Neural cell (in vitro differentiated cells): Measurements from ENCODE around the gene RIC3. TPM values are rescaled to one million over a fixed set of nuclear protein-coding genes. Genes with fewer than 3 reads are reported as not detected.
"Not testable (repeated sequence)": the region's sequence is repeated elsewhere in the genome, so short reads cannot be mapped to it uniquely, and the experiment has no call there.

Source experiments
- H2AFZ ChIP-seq: fragments of 200-600, 300-800 bp; sonication (generic), shearing (Covaris generic); 2 replicates; pipeline ENCODE4 v1.6.0; 2014; ENCODE audit warnings: low read depth, mild to moderate bottlenecking, antibody characterized with exemption, low read length, moderate library complexity
- H3F3A ChIP-seq: fragments of 200-600 bp; shearing (Covaris generic); 2 replicates; pipeline ENCODE4 v1.6.1; 2016; ENCODE audit warnings: mild to moderate bottlenecking, moderate library complexity, mixed read lengths, antibody characterized with exemption, low read length; ENCODE audit not compliant: insufficient read depth, poor library complexity, severe bottlenecking
- H3K27ac ChIP-seq: fragments of 200-600, 300-800 bp; sonication (generic), shearing (Covaris generic); 2 replicates; pipeline ENCODE4 v1.5.1; 2014; ENCODE audit warnings: mild to moderate bottlenecking, low read length, moderate library complexity
- H3K27me3 ChIP-seq: fragments of 300-800, 200-600 bp; sonication (generic), shearing (Covaris generic); 2 replicates; pipeline ENCODE4 v1.6.0; 2014; ENCODE audit warnings: mild to moderate bottlenecking, low read depth, low read length, moderate library complexity; ENCODE audit not compliant: insufficient read depth
- H3K36me3 ChIP-seq: fragments of 300-800, 200-600 bp; sonication (generic), shearing (Covaris generic); 2 replicates; pipeline ENCODE4 v1.5.1; 2014; ENCODE audit warnings: mild to moderate bottlenecking, antibody characterized with exemption, low read length, moderate library complexity; ENCODE audit not compliant: insufficient read depth
- H3K4me2 ChIP-seq: fragments of 300-800, 200-600 bp; sonication (generic), shearing (Covaris generic); 2 replicates; pipeline ENCODE4 v1.6.0; 2014; ENCODE audit warnings: mild to moderate bottlenecking, low read length
- H3K4me3 ChIP-seq: fragments of 300-800, 200-600 bp; sonication (generic), shearing (Covaris generic); 2 replicates; pipeline ENCODE4 v1.5.1; 2014; ENCODE audit warnings: mild to moderate bottlenecking, low read length, moderate library complexity
- H3K79me2 ChIP-seq: fragments of 200-600 bp; shearing (Covaris generic); replicated peaks from 2 replicates; pipeline ENCODE4 v1.6.0; 2014; ENCODE audit warnings: mild to moderate bottlenecking, low read length, moderate library complexity; ENCODE audit not compliant: insufficient read depth
- H3K9ac ChIP-seq: fragments of 300-800, 200-600 bp; sonication (generic), shearing (Covaris generic); 2 replicates; pipeline ENCODE4 v1.6.1; 2016; ENCODE audit warnings: mild to moderate bottlenecking, low read length, mixed read lengths
- H3K9me2 ChIP-seq: fragments of 200-600 bp; shearing (Covaris generic); 2 replicates; pipeline ENCODE4 v1.6.1; 2016; ENCODE audit warnings: mild to moderate bottlenecking, low read length, mixed read lengths; ENCODE audit not compliant: insufficient read depth
- H3K9me3 ChIP-seq: fragments of 200-600, 300-800 bp; sonication (generic), shearing (Covaris generic); 2 replicates; pipeline ENCODE4 v1.6.1; 2016; ENCODE audit warnings: mild to moderate bottlenecking, mixed run types, low read length, moderate library complexity, mixed read lengths
- H4K20me1 ChIP-seq: fragments of 200-600 bp; shearing (Covaris generic); 2 replicates; pipeline ENCODE4 v1.6.1; 2016; ENCODE audit warnings: mild to moderate bottlenecking, mixed run types; ENCODE audit not compliant: insufficient read depth
- CTCF ChIP-seq: fragments of 450-650 bp; IDR thresholded peaks from 2 replicates; pipeline ENCODE4 v1.5.1; 2014; ENCODE audit warnings: antibody characterized with exemption, mild to moderate bottlenecking, moderate library complexity; ENCODE audit not compliant: poor library complexity, severe bottlenecking
- EP300 ChIP-seq: fragments of 450-650 bp; conservative IDR thresholded peaks from 2 replicates; pipeline ENCODE4 v1.6.1; 2014; ENCODE audit warnings: antibody characterized with exemption, mild to moderate bottlenecking, moderate library complexity; ENCODE audit not compliant: poor library complexity, severe bottlenecking
- EZH2 ChIP-seq: fragments of 200-600, 300-800 bp; shearing (Covaris generic), sonication (generic); IDR thresholded peaks from 2 replicates; pipeline ENCODE4 v1.6.1; 2014; ENCODE audit warnings: antibody characterized with exemption, low read length, borderline replicate concordance, mild to moderate bottlenecking; ENCODE audit not compliant: insufficient read depth, poor library complexity, severe bottlenecking
- MXI1 ChIP-seq: fragments of 450-650 bp; conservative IDR thresholded peaks from 2 replicates; pipeline ENCODE4 v1.6.1; 2014; ENCODE audit warnings: antibody characterized with exemption, mild to moderate bottlenecking; ENCODE audit not compliant: poor library complexity, severe bottlenecking
- POLR2AphosphoS5 ChIP-seq: IDR thresholded peaks from 2 replicates; pipeline ENCODE4 v1.6.1; 2012
- RAD21 ChIP-seq: fragments of 450-650 bp; conservative IDR thresholded peaks from 2 replicates; pipeline ENCODE4 v1.6.1; 2014; ENCODE audit warnings: antibody characterized with exemption, mild to moderate bottlenecking, moderate library complexity
- REST ChIP-seq: IDR thresholded peaks from 2 replicates; pipeline ENCODE4 v1.6.1; 2012; ENCODE audit warnings: borderline replicate concordance
- SMC3 ChIP-seq: fragments of 450-650 bp; conservative IDR thresholded peaks from 2 replicates; pipeline ENCODE4 v1.6.1; 2014; ENCODE audit warnings: antibody characterized with exemption, mild to moderate bottlenecking, moderate library complexity; ENCODE audit not compliant: poor library complexity
- TAF1 ChIP-seq: IDR thresholded peaks from 2 replicates; pipeline ENCODE4 v1.6.1; 2012; ENCODE audit warnings: low read depth
- polyA plus RNA-seq: library from polyadenylated mRNA; depleted of rRNA; stranded (reverse); fragments of >200 nt; gene quantifications from 2 replicates; pipeline ENCODE4 v1.2.3, GENCODE V29; 2014

RIC3 gene
- polyA plus RNA-seq, 1 donor from 2014 or later, result 94.5 TPM

- TF ChIP-seq TAF1 (no peak), REST (no peak), EP300 (no peak), CTCF (no peak), POLR2AphosphoS5 (no peak), EZH2 (no peak), MXI1 (no peak), RAD21 (no peak), SMC3 (no peak)
- Histone ChIP-seq H3K4me2 (peak overlapping the region; percentile 32), H3K9me3 (no peaks in the 10 kb centered on the region), H3K27me3 (peaks cover 5% of the 10 kb centered on the region), H3K9ac (peak overlapping the region; percentile 75), H3K79me2 (no peaks in the 10 kb centered on the region), H3K4me3 (peak overlapping the region; percentile 85), H3K27ac (no peak overlapping the region), H4K20me1 (no peaks in the 10 kb centered on the region), H3K36me3 (no peaks in the 10 kb centered on the region), H3F3A (no peaks in the 10 kb centered on the region), H3K9me2 (no peaks in the 10 kb centered on the region), H2AFZ (no peak overlapping the region)
Observed at GRCh38 chr11:8167796-8168195, 1.0 kb downstream of the RIC3 start.

- Histone ChIP-seq H3K4me2 (no peak overlapping the region), H3K27ac (no peak overlapping the region), H2AFZ (no peak overlapping the region), H3K9ac (no peak overlapping the region), H3F3A (no peaks in the 10 kb centered on the region), H3K9me3 (no peaks in the 10 kb centered on the region), H3K4me3 (no peak overlapping the region), H3K79me2 (no peaks in the 10 kb centered on the region), H3K9me2 (no peaks in the 10 kb centered on the region), H3K36me3 (no peaks in the 10 kb centered on the region), H4K20me1 (no peaks in the 10 kb centered on the region), H3K27me3 (peaks cover 5% of the 10 kb centered on the region)
- no peak for TF ChIP-seq REST
- TF ChIP-seq CTCF, result no peak
- no peak for TF ChIP-seq TAF1
- no peak for TF ChIP-seq EZH2
- TF ChIP-seq RAD21, result no peak
- no peak for TF ChIP-seq EP300
- TF ChIP-seq MXI1, result no peak
- TF ChIP-seq SMC3, result no peak
- no peak for TF ChIP-seq POLR2AphosphoS5
Observed at GRCh38 chr11:8164746-8165145, 4.1 kb downstream of the RIC3 start.

GRCh38 chr11:8161627-8162304, 7.1 kb downstream of the RIC3 start:
- not testable (repeated sequence) for H3K36me3 ChIP-seq, H3K4me2 ChIP-seq, H3K27ac ChIP-seq, H3K9me3 ChIP-seq, H2AFZ ChIP-seq, H3K9me2 ChIP-seq, H3K4me3 ChIP-seq, H3F3A ChIP-seq, H3K9ac ChIP-seq, H3K27me3 ChIP-seq, H3K79me2 ChIP-seq, H4K20me1 ChIP-seq
